ENCODE results near the gene MARK3. TPM values are rescaled to one million over a fixed set of nuclear protein-coding genes. Genes with fewer than 3 reads are reported as not detected.

The MARK3 gene
- total RNA-seq, 2 donors from 2014 or later, result 64.3 to 65.7 TPM

- intact Hi-C loops (cut with DNase I), result loop anchor here in 1 of 2 donors (5.0 kb wide), 1 partner anchor 111 kb away; no protein-coding TSS in a partner anchor
These were observed 77.9 kb downstream of the MARK3 start for GRCh38 chr14:103463149-103463548.

DNA sequence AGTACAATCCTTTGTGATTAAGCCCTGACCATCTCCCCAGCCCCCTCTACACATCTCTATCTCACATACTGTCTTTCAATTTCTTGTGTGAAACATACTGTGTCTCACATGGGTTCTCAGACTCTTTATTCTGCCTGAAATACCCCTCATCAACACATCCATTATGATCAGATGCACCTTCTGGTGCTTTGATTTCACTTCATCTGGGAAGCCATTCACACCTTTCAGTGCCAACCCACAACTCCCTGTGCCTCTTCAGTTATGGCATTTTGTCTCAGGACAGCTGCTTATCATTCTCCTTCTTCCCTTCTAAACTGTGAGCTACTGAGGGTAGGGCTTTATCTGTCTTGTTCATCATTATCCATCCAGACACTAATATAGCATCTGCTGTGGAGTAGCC is 78.6 kb downstream of the MARK3 start:
- no peak for DNase-seq (ENCODE audit: low spot score)
- intact Hi-C loops (cut with DNase I), result loop anchor here in 1 of 2 donors (5.0 kb wide), 1 partner anchor 112 kb away; no protein-coding TSS in a partner anchor

More at GRCh38 chr14:103463149-103463548, 77.9 kb downstream of the MARK3 start:
- DNase-seq (ENCODE audit: low spot score), result no peak

GRCh38 chr14:103472939-103473338 is 87.7 kb downstream of the MARK3 start:
- no peak for DNase-seq (ENCODE audit: low spot score)

GRCh38 chr14:103474893-103475292 is 89.7 kb downstream of the MARK3 start:
- DNase-seq (ENCODE audit: low spot score), result no peak
- intact Hi-C loops (cut with DNase I), result loop anchor here in 1 of 2 donors (1.0 kb wide), 1 partner anchor 25 kb away; no protein-coding TSS in a partner anchor

More at GRCh38 chr14:103472939-103473338, 87.7 kb downstream of the MARK3 start:
- intact Hi-C loops (cut with DNase I), result no loop called here

DNA sequence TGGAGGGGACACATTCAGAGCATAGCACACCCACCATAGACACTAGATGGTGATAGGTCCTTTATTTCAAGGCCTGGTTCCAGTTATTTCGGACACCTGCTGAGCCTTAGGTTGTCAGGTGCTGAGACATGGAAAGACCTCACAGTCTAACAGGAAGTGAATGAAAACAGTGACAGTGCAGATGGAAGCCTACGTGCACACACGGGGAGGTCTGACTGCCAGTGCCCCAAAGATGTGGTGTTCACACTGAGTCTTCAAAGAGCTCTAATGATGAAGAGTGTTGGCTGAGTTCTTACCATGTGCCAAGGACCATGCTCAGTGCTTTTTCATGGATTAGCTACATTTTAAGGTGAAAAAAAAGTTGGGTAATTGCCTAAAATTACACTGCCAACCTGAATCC is 90.8 kb downstream of the MARK3 start:
- DNase-seq (ENCODE audit: low spot score), result no peak
- intact Hi-C loops (cut with DNase I), result no loop called here

DNA sequence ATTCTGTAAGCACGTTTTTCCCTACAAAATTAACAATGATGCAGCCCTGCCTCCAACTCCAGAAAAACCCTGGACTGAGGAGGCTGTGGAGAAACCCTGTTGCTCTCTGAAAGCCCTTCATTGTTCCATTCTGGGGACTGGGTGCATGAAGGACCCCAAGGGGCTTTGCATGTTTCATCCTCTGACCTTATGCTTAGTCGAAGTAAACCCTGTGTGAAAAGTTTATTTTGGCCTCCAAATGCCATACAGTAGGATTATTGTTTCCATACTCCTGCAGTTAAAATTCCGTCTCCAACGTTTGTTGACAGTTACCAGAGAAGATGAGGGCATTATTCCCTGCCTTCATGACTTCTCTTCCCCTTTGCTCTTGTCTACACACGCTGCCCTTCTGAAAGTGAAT is 91.4 kb downstream of the MARK3 start:
- DNase-seq (ENCODE audit: low spot score), result no peak
- intact Hi-C loops (cut with DNase I), result no loop called here

DNA sequence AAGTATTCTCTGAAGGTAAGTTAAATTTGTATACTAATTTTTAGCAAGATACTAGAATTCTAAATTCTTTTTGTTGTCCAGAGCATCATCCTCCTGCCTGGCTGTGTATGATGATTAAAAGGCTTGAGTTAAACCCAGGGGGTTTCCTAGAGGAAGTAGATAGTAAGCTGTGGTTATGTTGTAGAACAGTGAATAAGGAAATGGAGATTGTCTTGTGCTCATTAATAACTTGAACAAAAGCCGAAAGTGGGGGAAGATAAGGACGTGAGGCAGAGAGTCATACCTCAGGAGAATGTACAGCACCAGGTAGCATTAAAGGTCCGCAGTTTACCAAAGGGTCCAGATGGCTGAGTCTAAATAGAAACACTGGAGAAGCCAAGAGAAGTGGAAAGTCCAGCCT is 95.4 kb downstream of the MARK3 start:
- intact Hi-C loops (cut with DNase I), result no loop called here
- no peak for DNase-seq (ENCODE audit: low spot score)

GRCh38 chr14:103483600-103483999 is 98.4 kb downstream of the MARK3 start:
- no peak for DNase-seq (ENCODE audit: low spot score)
- intact Hi-C loops (cut with DNase I), result no loop called here

DNA sequence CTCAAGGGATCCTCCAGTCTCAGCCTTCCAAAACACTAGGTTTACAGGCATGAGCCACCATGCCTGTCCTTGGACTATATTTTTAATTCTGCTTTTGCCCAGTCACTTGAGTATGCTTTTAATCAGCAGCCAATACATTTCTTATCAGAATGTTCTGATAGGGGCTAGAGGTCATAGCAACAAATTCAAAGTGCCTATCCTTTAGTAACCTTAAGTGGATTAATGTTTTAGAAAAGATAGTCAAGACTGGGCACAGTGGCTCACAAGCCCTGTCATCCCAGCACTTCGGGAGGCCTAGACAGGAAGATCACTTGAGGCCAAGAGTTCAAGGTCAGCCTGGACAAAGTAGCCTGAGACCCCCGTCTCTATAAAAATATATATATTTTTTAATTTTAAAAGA is 100.3 kb downstream of the MARK3 start:
- intact Hi-C loops (cut with DNase I), result no loop called here
- DNase-seq (ENCODE audit: low spot score), result no peak

- DNase-seq (ENCODE audit: low spot score), result no peak
- intact Hi-C loops (cut with DNase I), result no loop called here
These were observed 102.9 kb downstream of the MARK3 start for GRCh38 chr14:103488071-103488470.

- no peak for DNase-seq (ENCODE audit: low spot score)
- intact Hi-C loops (cut with DNase I), result no loop called here
These were observed 103.7 kb downstream of the MARK3 start for GRCh38 chr14:103488960-103489359.

GRCh38 chr14:103489621-103490020 is 104.4 kb downstream of the MARK3 start:
- DNase-seq (ENCODE audit: low spot score), result no peak
- intact Hi-C loops (cut with DNase I), result no loop called here

DNA sequence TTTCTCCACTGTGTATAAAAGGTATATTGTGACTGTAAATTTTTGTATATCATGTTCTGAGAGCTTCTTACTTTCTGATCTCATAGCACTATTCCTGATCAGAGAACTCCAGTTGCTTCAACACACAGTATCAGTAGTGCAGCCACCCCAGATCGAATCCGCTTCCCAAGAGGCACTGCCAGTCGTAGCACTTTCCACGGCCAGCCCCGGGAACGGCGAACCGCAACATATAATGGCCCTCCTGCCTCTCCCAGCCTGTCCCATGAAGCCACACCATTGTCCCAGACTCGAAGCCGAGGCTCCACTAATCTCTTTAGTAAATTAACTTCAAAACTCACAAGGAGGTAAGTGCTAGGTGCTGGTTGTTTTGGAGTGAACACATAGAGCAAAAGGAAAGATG is 106.5 kb downstream of the MARK3 start:
- intact Hi-C loops (cut with DNase I), result no loop called here
- DNase-seq (ENCODE audit: low spot score), result no peak

DNA sequence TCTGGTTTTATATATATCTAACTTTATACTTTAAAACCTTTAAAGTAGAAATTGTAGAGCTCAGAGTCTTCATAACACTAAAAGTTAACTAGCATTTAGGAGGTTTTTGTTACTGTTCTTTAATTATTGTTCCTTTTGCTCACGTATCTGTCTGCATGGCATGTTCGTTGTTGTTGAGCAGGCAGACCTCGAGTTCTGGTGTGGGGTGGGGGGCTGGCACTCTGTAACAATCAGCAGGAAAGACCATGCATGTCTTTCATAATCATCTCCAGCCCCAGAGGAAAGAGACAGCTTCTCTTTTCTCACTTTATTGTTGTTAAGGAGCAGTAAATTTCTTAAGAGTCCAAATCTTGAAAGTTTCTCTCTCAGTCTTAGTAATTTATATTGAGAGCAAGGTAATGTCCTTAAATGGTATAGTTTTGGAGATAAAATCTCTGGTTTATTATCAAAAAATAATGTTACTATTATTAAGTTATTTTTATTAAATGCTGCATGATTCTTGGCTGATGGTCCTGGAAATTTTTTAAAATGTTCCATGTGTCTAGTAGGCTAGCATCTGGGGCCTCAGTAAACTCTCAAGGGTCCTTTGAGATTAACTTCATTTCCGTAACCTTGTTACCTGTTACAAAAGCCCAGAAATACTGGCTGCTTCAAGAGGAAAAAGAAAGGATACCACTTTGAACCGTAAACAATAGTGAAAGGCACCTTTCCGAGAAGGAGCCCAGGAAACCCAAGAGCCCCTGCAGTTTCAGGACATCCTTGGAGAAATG is 107.1 kb downstream of the MARK3 start:
- intact Hi-C loops (cut with DNase I), result no loop called here
- no peak for DNase-seq (ENCODE audit: low spot score)

GRCh38 chr14:103495854-103496253 is 110.6 kb downstream of the MARK3 start:
- peak; percentile 49 for DNase-seq (ENCODE audit: low spot score)
- intact Hi-C loops (cut with DNase I), result no loop called here

DNA sequence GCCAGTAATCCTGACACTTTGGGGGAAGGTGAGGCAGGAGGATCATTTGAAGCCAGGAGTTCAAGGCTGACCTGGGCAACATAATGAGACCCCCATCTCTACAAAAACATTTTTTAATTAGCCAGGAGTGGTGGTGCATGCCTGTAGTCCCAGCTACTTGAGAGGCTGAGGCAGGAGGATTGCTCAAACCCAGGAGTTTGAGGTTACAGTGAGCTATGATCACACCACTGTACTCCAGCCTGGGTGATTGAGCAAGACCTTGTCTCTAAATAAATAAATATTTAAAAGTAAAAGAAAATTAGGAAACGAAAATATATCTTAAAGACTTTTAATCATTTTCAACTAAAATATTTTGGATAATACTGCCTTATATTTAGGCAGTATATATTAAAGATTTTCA is 111.6 kb downstream of the MARK3 start:
- no peak for DNase-seq (ENCODE audit: low spot score)
- intact Hi-C loops (cut with DNase I), result no loop called here

DNA sequence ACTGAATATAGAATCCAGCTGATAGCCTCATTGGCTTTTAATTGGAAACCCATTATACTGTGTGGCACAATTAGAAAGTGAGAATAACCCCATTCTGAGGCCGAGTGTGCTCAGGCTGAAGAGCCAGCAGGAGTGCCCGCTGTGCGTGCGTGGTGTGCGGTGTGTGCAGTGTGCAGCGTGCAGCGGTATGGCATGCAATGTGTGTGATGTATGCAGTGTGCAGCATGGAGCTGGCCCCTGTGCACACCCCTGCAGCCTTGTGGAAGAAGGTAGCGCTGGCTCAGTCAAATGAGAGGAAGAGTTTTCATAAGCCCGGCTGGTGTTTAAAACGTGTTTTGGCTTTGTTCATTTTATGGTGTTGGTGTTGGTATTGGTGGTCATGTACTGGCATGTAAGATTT is 114.5 kb downstream of the MARK3 start:
- intact Hi-C loops (cut with DNase I), result loop anchor here (1.0 to 5.0 kb wide), 2 partner anchors 25 to 48 kb away; no protein-coding TSS in a partner anchor
- peak; percentile 36 for DNase-seq (ENCODE audit: low spot score)

GRCh38 chr14:103500148-103500990 is 115.2 kb downstream of the MARK3 start:
- peak; percentile 97 for DNase-seq (ENCODE audit: low spot score)
- intact Hi-C loops (cut with DNase I), result loop anchor here (1.0 to 5.0 kb wide), 2 partner anchors 26 to 47 kb away; no protein-coding TSS in a partner anchor

GRCh38 chr14:103501041-103501870 is 116.0 kb downstream of the MARK3 start:
- peak; percentile 38 for DNase-seq (ENCODE audit: low spot score)
- intact Hi-C loops (cut with DNase I), result loop anchor here in 1 of 2 donors (5.0 kb wide), 1 partner anchor 46 kb away; no protein-coding TSS in a partner anchor
